HepG2 (cell line): ENCODE measurements around the gene TMEM39B. TPM values are rescaled to one million over a fixed set of nuclear protein-coding genes. Genes with fewer than 3 reads are reported as not detected.
A peak's percentile ranks its signal among the peaks of the same experiment; 100 is the strongest.

ENCODE experiments used
- ARNTL ChIP-seq: sonication (generic); formaldehyde crosslinking; IDR thresholded peaks from 2 replicates; pipeline ENCODE4 v1.4.0; 2020; ENCODE audit warnings: mild to moderate bottlenecking, missing genetic modification reagents
- BORCS8-MEF2B ChIP-seq: sonication (generic); formaldehyde crosslinking; IDR thresholded peaks from 2 replicates; pipeline ENCODE4 v1.8.0; 2022; ENCODE audit warnings: mild to moderate bottlenecking, missing genetic modification reagents
- CBX5 ChIP-seq: sonication (generic); formaldehyde crosslinking; IDR thresholded peaks from 2 replicates; pipeline ENCODE4 v1.4.0; 2020; ENCODE audit warnings: missing genetic modification reagents, borderline replicate concordance
- GATA4 ChIP-seq: sonication (generic); IDR thresholded peaks from 2 replicates; pipeline ENCODE4 v1.6.1; 2016; ENCODE audit warnings: antibody characterized with exemption, low read depth, borderline replicate concordance
- HMGXB3 ChIP-seq: sonication (generic); formaldehyde crosslinking; IDR thresholded peaks from 2 replicates; pipeline ENCODE4 v1.4.0; 2020; ENCODE audit warnings: missing genetic modification reagents, borderline replicate concordance
- KMT2A ChIP-seq: sonication (generic); formaldehyde crosslinking; IDR thresholded peaks from 2 replicates; pipeline ENCODE4 v1.4.0; 2020; ENCODE audit warnings: missing genetic modification reagents
- TBX3 ChIP-seq: fragments of 450-650 bp; IDR thresholded peaks from 2 replicates; pipeline ENCODE4 v1.6.1; 2017; ENCODE audit warnings: antibody characterized with exemption, mild to moderate bottlenecking, inconsistent platforms, borderline replicate concordance
- TFAP4 ChIP-seq: sonication (generic); IDR thresholded peaks from 2 replicates; pipeline ENCODE4 v1.6.1; 2016; ENCODE audit warnings: low read depth, borderline replicate concordance
- ZBTB38 ChIP-seq: sonication (generic); formaldehyde crosslinking; IDR thresholded peaks from 2 replicates; pipeline ENCODE4 v1.5.1; 2020; ENCODE audit warnings: mild to moderate bottlenecking, missing genetic modification reagents
- ZNF510 ChIP-seq: sonication (generic); formaldehyde crosslinking; IDR thresholded peaks from 2 replicates; pipeline ENCODE4 v1.4.0; 2020; ENCODE audit warnings: low read depth, mild to moderate bottlenecking, missing genetic modification reagents
- ZNF710 ChIP-seq: sonication (generic); formaldehyde crosslinking; IDR thresholded peaks from 2 replicates; pipeline ENCODE4 v1.5.0; 2020; ENCODE audit warnings: mild to moderate bottlenecking, missing genetic modification reagents, borderline replicate concordance
- polyA plus RNA-seq, 8 experiments: library from polyadenylated mRNA; depleted of rRNA in 3 of 8; stranded (reverse) in 7 of 8; unstranded in 1 of 8; fragments of >200 nt; fragmentation: Illumina TruSeq in 4 of 8; extraction: Trizol in 4 of 8; gene quantifications; 2 replicates each; pipeline versions ENCODE4 v1.2.1 to v1.2.3, GENCODE V29; 2011 to 2016; ENCODE audit warnings: low read depth in 4 of 8, missing spikeins in 1 of 8, mixed read lengths in 1 of 8; ENCODE audit not compliant: insufficient read depth in 1 of 8
- total RNA-seq, 5 experiments: library from RNA; depleted of rRNA; stranded (reverse); fragments of >200 nt; fragmentation: Illumina TruSeq; extraction: Trizol; gene quantifications; 2 replicates each; pipeline ENCODE4 v1.2.3, GENCODE V29; 2016; ENCODE audit warnings: low read depth in 1 of 5
- TF ChIP-seq, protein P1 (sequence below): sonication (generic); formaldehyde crosslinking; IDR thresholded peaks from 2 replicates; pipeline ENCODE4 v1.9.0; 2021; ENCODE audit warnings: missing genetic modification reagents, borderline replicate concordance
- TF ChIP-seq, protein P2 (sequence below): sonication (generic); formaldehyde crosslinking; IDR thresholded peaks from 2 replicates; pipeline ENCODE4 v1.4.0; 2020; ENCODE audit warnings: mild to moderate bottlenecking, low read depth, missing genetic modification reagents
- TF ChIP-seq, protein P3 (sequence below): sonication (generic); formaldehyde crosslinking; IDR thresholded peaks from 2 replicates; pipeline ENCODE4 v1.8.0; 2022; ENCODE audit warnings: missing genetic modification reagents, mild to moderate bottlenecking, moderate library complexity, borderline replicate concordance

Gene TMEM39B
- total and polyA plus RNA-seq, 2 of the 13 experiments (the other 11 are each of a cell fraction or from before 2014, with no cell fraction given), result 4.9 to 10.4 TPM

DNA sequence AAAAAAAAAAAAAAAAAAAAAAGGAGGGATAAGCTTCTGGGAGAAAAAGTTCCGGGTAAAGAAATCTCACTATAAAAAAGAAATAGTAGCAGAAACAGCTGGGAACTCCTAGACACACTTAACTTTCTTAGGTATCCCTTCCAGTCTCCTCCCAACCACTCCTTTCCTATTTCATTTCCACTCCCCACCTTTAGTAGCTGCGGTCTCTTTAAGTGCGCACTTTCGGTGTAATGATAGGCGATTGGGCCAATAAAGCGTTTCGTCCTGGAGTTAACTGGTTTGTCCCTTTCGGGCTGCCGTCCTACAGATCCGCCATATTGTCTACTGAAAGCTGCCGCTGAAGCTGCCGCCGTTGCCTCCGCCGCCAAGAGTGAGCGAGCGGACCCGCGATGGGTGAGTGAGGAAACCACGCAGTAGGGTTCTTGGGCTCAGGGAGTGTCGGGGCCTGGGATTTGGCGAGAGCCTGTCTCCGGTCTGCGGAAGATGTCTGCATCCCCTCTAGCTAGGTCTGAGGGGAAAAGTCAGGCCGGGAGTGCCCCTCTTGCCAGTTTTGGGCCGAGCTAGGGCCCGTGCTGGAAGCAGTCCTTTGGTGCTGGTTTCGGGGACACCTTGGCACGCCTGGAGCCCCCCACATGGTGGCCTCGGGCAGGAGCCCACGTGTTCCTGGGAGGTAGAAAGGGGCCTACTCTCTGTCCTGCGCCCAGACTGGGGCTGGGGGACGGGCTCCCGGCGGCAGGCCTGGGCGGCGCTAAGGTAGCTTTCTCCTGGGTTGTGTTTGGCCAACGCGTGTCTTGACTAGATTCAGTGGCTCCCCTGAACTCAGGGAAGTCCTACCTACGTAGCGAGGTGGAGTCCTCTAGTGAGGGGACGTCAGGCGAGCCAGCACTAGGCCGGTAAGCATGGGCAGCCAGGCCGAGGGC, 35.3 kb downstream of the TMEM39B start, which contains the start of gene KPNA6 (continued):
- TF ChIP-seq HMGXB3 (CRISPR knock-in tag) (peak; percentile 66; the same call in 1 of the 2 replicates), BORCS8-MEF2B (peak; percentile 33), TBX3 (no peak), TFAP4 (peak; percentile 20; the same call in 1 of the 2 replicates), GATA4 (no peak), KMT2A (peak; percentile 80), CBX5 (CRISPR knock-in tag) (peak; percentile 78; the same call in 1 of the 2 replicates), ZNF710 (CRISPR knock-in tag) (peak; percentile 36; the same call in 1 of the 2 replicates), ZBTB38 (CRISPR knock-in tag) (peak; percentile 71), ZNF510 (no peak), ARNTL (CRISPR knock-in tag) (no peak)
- TF ChIP-seq, protein P1, sequence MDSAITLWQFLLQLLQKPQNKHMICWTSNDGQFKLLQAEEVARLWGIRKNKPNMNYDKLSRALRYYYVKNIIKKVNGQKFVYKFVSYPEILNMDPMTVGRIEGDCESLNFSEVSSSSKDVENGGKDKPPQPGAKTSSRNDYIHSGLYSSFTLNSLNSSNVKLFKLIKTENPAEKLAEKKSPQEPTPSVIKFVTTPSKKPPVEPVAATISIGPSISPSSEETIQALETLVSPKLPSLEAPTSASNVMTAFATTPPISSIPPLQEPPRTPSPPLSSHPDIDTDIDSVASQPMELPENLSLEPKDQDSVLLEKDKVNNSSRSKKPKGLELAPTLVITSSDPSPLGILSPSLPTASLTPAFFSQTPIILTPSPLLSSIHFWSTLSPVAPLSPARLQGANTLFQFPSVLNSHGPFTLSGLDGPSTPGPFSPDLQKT (CRISPR knock-in tag), result no peak
- TF ChIP-seq, protein P2, sequence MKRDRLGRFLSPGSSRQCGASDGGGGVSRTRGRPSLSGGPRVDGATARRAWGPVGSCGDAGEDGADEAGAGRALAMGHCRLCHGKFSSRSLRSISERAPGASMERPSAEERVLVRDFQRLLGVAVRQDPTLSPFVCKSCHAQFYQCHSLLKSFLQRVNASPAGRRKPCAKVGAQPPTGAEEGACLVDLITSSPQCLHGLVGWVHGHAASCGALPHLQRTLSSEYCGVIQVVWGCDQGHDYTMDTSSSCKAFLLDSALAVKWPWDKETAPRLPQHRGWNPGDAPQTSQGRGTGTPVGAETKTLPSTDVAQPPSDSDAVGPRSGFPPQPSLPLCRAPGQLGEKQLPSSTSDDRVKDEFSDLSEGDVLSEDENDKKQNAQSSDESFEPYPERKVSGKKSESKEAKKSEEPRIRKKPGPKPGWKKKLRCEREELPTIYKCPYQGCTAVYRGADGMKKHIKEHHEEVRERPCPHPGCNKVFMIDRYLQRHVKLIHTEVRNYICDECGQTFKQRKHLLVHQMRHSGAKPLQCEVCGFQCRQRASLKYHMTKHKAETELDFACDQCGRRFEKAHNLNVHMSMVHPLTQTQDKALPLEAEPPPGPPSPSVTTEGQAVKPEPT (CRISPR knock-in tag), result peak; percentile 83; the same call in 1 of the 2 replicates
- TF ChIP-seq, protein P3, sequence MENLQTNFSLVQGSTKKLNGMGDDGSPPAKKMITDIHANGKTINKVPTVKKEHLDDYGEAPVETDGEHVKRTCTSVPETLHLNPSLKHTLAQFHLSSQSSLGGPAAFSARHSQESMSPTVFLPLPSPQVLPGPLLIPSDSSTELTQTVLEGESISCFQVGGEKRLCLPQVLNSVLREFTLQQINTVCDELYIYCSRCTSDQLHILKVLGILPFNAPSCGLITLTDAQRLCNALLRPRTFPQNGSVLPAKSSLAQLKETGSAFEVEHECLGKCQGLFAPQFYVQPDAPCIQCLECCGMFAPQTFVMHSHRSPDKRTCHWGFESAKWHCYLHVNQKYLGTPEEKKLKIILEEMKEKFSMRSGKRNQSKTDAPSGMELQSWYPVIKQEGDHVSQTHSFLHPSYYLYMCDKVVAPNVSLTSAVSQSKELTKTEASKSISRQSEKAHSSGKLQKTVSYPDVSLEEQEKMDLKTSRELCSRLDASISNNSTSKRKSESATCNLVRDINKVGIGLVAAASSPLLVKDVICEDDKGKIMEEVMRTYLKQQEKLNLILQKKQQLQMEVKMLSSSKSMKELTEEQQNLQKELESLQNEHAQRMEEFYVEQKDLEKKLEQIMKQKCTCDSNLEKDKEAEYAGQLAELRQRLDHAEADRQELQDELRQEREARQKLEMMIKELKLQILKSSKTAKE, result no peak
